Subcutaneous preadipocyte (primary cell): Measurements from ENCODE around the gene HIC2. TPM values are rescaled to one million over a fixed set of nuclear protein-coding genes. Genes with fewer than 3 reads are reported as not detected.

Source experiments
- small RNA-seq: library from RNA; depleted of rRNA; stranded (forward); fragments of <200 nt; gene quantifications from one replicate; pipeline ENCODE3, GENCODE V24; 2012
- total RNA-seq: library from RNA; depleted of rRNA; stranded (reverse); fragments of >200 nt; gene quantifications from 2 replicates; pipeline ENCODE4 v1.2.3, GENCODE V29; 2012

HIC2 gene
- 2.9 and 5.1 TPM in 2 replicates for total RNA-seq

GRCh38 chr22:21417227-21417746 lies at the start of gene HIC2:
TSS of gene HIC2 (plus strand) at chr22:21417371. CDS start at chr22:21442832, 25,461 bp downstream.

GRCh38 chr22:21383701-21384467 lies 33.3 kb upstream of the HIC2 start, which contains the start of gene RIMBP3B:
TSS of gene RIMBP3B (plus strand) at chr22:21383751. CDS start at chr22:21383859, 108 bp downstream.

GRCh38 chr22:21467337-21468193 lies 50.4 kb downstream of the HIC2 start, which contains the start of gene TMEM191C:
TSS of gene TMEM191C (plus strand) at chr22:21467387. CDS start at chr22:21467460, 73 bp downstream.

Small RNAs within 50 kb of the gene (small RNA-seq; reads per million reads assigned to genes)
- gene RF00492: not detected
- gene RN7SKP63: not detected

Other genes starting within 250 kb of the HIC2 start
- under 0.01 and 0.37 TPM in 2 replicates for gene RIMBP3B, start 33.6 kb upstream of the HIC2 start, total RNA-seq
- 0.73 and 0.78 TPM in 2 replicates for gene TMEM191C, start 50.0 kb downstream of the HIC2 start, total RNA-seq
- 0.39 and 1.1 TPM in 2 replicates for gene RIMBP3C, start 134.1 kb downstream of the HIC2 start, total RNA-seq
- gene UBE2L3, start 150.3 kb downstream of the HIC2 start, total RNA-seq: 41.8 and 45.9 TPM in 2 replicates
- gene YDJC, start 212.7 kb downstream of the HIC2 start, total RNA-seq: 27.2 and 29.8 TPM in 2 replicates
- under 0.01 and 0.39 TPM in 2 replicates for gene CCDC116, start 215.4 kb downstream of the HIC2 start, total RNA-seq
- 22.0 and 30.9 TPM in 2 replicates for gene SDF2L1, start 224.9 kb downstream of the HIC2 start, total RNA-seq
- gene PPIL2, start 248.6 kb downstream of the HIC2 start, total RNA-seq: 25.6 and 30.9 TPM in 2 replicates